ENCODE results near the gene NR1D1.

The NR1D1 gene

GRCh38 chr17:40063901-40064531 lies 36.4 kb downstream of the NR1D1 start:
- no peaks in the 10 kb centered on the region for H3K79me2 ChIP-seq (ENCODE audit: control insufficient read depth, low read length)
- peak overlapping the region; percentile 86 for H3K4me2 ChIP-seq (ENCODE audit: low read length)
- H3K4me3 ChIP-seq (ENCODE audit: low read length): peak overlapping the region; percentile 87
- no peaks in the 10 kb centered on the region for H3K9me3 ChIP-seq (ENCODE audit: control insufficient read depth, insufficient read depth, low read length)
- peaks cover 41% of the 10 kb centered on the region for H3K27me3 ChIP-seq (ENCODE audit: control insufficient read depth, low read length)
- TF ChIP-seq CTCF (IDR thresholded peaks at IDR 0.05; ENCODE audit: low read depth, low read length, poor library complexity, severe bottlenecking) (no peak), EZH2phosphoT487 (IDR thresholded peaks at IDR 0.05; ENCODE audit: borderline replicate concordance, low read length) (no peak)
- no peaks in the 10 kb centered on the region for H4K20me1 ChIP-seq (ENCODE audit: control insufficient read depth, insufficient read depth, low read depth, low read length)
- no peaks in the 10 kb centered on the region for H3K9me2 ChIP-seq (replicated peaks; ENCODE audit: control insufficient read depth, low read length)
- H3K36me3 ChIP-seq (ENCODE audit: control insufficient read depth, low read length): no peaks in the 10 kb centered on the region
- no peak overlapping the region for H3K27ac ChIP-seq (ENCODE audit: low read depth, low read length)
- H3F3A ChIP-seq (ENCODE audit: control insufficient read depth, insufficient read depth): no peaks in the 10 kb centered on the region
- H3K4me1 ChIP-seq (ENCODE audit: control insufficient read depth, low read length): peaks cover 44% of the 10 kb centered on the region

GRCh38 chr17:40063187-40063771 lies 37.1 kb downstream of the NR1D1 start:
- H3K4me3 ChIP-seq (ENCODE audit: low read length): peak overlapping the region; percentile 87
- TF ChIP-seq EZH2phosphoT487 (IDR thresholded peaks at IDR 0.05; ENCODE audit: borderline replicate concordance, low read length) (no peak), CTCF (IDR thresholded peaks at IDR 0.05; ENCODE audit: low read depth, low read length, poor library complexity, severe bottlenecking) (no peak)
- no peaks in the 10 kb centered on the region for H3K36me3 ChIP-seq (ENCODE audit: control insufficient read depth, low read length)
- no peaks in the 10 kb centered on the region for H3F3A ChIP-seq (ENCODE audit: control insufficient read depth, insufficient read depth)
- H3K27ac ChIP-seq (ENCODE audit: low read depth, low read length): no peak overlapping the region
- H4K20me1 ChIP-seq (ENCODE audit: control insufficient read depth, insufficient read depth, low read depth, low read length): no peaks in the 10 kb centered on the region
- peaks cover 37% of the 10 kb centered on the region for H3K4me1 ChIP-seq (ENCODE audit: control insufficient read depth, low read length)
- no peaks in the 10 kb centered on the region for H3K9me2 ChIP-seq (replicated peaks; ENCODE audit: control insufficient read depth, low read length)
- peak overlapping the region; percentile 86 for H3K4me2 ChIP-seq (ENCODE audit: low read length)
- no peaks in the 10 kb centered on the region for H3K9me3 ChIP-seq (ENCODE audit: control insufficient read depth, insufficient read depth, low read length)
- peaks cover 42% of the 10 kb centered on the region for H3K27me3 ChIP-seq (ENCODE audit: control insufficient read depth, low read length)
- no peaks in the 10 kb centered on the region for H3K79me2 ChIP-seq (ENCODE audit: control insufficient read depth, low read length)

- Histone ChIP-seq H3K9me2 (replicated peaks; ENCODE audit: control insufficient read depth, low read length) (no peaks in the 10 kb centered on the region), H4K20me1 (ENCODE audit: control insufficient read depth, insufficient read depth, low read depth, low read length) (no peaks in the 10 kb centered on the region), H3K9me3 (ENCODE audit: control insufficient read depth, insufficient read depth, low read length) (no peaks in the 10 kb centered on the region), H3K4me2 (ENCODE audit: low read length) (peak within 1 kb of the TSS; percentile 86), H3K4me1 (ENCODE audit: control insufficient read depth, low read length) (peaks cover 31% of the 10 kb centered on the region), H3F3A (ENCODE audit: control insufficient read depth, insufficient read depth) (no peaks in the 10 kb centered on the region), H3K79me2 (ENCODE audit: control insufficient read depth, low read length) (no peaks in the 10 kb centered on the region), H3K36me3 (ENCODE audit: control insufficient read depth, low read length) (no peaks in the 10 kb centered on the region), H3K27me3 (ENCODE audit: control insufficient read depth, low read length) (peaks cover 49% of the 10 kb centered on the region), H3K4me3 (ENCODE audit: low read length) (peak within 1 kb of the TSS; percentile 87), H3K27ac (ENCODE audit: low read depth, low read length) (no peak within 1 kb of the TSS)
- TF ChIP-seq CTCF (IDR thresholded peaks at IDR 0.05; ENCODE audit: low read depth, low read length, poor library complexity, severe bottlenecking) (no peak), EZH2phosphoT487 (IDR thresholded peaks at IDR 0.05; ENCODE audit: borderline replicate concordance, low read length) (no peak)
These were observed 37.8 kb downstream of the NR1D1 start, which contains the start of gene THRA for GRCh38 chr17:40062329-40063186. THRA (plus strand) TSS chr17:40062965; CDS start chr17:40074489, 11,524 bp downstream.

Data from DOHH2 (cell line).